ENCODE results near the gene SMG6. TPM values are rescaled to one million over a fixed set of nuclear protein-coding genes. Genes with fewer than 3 reads are reported as not detected.

The SMG6 gene
- total and polyA plus RNA-seq, 2 experiments from 2014 or later, result 23.0 to 50.8 TPM

- no peak for TF ChIP-seq CTCF (IDR thresholded peaks at IDR 0.05; ENCODE audit: low read depth, low read length)
- DNase-seq (ENCODE audit: low read depth in 1 of 2, low spot score in 1 of 2), result no peak
- no peaks in the 10 kb centered on the region for H3K4me1 ChIP-seq (ENCODE audit: low read depth)
- H3K9me3 ChIP-seq (ENCODE audit: low read depth), result no peaks in the 10 kb centered on the region
- no peak overlapping the region for H3K27ac ChIP-seq
- no peaks in the 10 kb centered on the region for H3K36me3 ChIP-seq
- H3K4me3 ChIP-seq, result no peak overlapping the region
- H3K27me3 ChIP-seq, result no peaks in the 10 kb centered on the region
Measured at GRCh38 chr17:2012499-2012898, 291.1 kb downstream of the SMG6 start.

- DNase-seq (ENCODE audit: low read depth in 1 of 2, low spot score in 1 of 2), result peak in 1 of 2 donors; percentile 67
- H3K9me3 ChIP-seq (ENCODE audit: low read depth), result no peaks in the 10 kb centered on the region
- no peaks in the 10 kb centered on the region for H3K36me3 ChIP-seq
Measured at GRCh38 chr17:2011411-2012371, 291.9 kb downstream of the SMG6 start.

More at GRCh38 chr17:2011411-2012371, 291.9 kb downstream of the SMG6 start:
- no peak for TF ChIP-seq CTCF (IDR thresholded peaks at IDR 0.05; ENCODE audit: low read depth, low read length)
- no peaks in the 10 kb centered on the region for H3K27me3 ChIP-seq
- no peak overlapping the region for H3K27ac ChIP-seq
- H3K4me1 ChIP-seq (ENCODE audit: low read depth), result no peaks in the 10 kb centered on the region
- no peak overlapping the region for H3K4me3 ChIP-seq

Other genes with a start within 250 kb of the SMG6 start
- gene HIC1, start 248.7 kb downstream of the SMG6 start, total RNA-seq, result 2.6 and 3.7 TPM in 2 replicates
- gene HIC1, start 248.7 kb downstream of the SMG6 start, polyA plus RNA-seq, result 0.88 and 2.7 TPM in 2 replicates
- 27.7 and 28.3 TPM in 2 replicates for gene SRR, start 165 bp upstream of the SMG6 start, total RNA-seq
- 27.9 and 49.9 TPM in 2 replicates for gene SRR, start 165 bp upstream of the SMG6 start, polyA plus RNA-seq
- 47.1 and 52.6 TPM in 2 replicates for gene TSR1, start 32.7 kb upstream of the SMG6 start, total RNA-seq
- gene TSR1, start 32.7 kb upstream of the SMG6 start, polyA plus RNA-seq, result 34.0 and 43.1 TPM in 2 replicates
- 93.3 and 106 TPM in 2 replicates for gene SGSM2, start 33.7 kb upstream of the SMG6 start, total RNA-seq
- gene SGSM2, start 33.7 kb upstream of the SMG6 start, polyA plus RNA-seq, result 99.3 and 107 TPM in 2 replicates
- 15.8 and 17.4 TPM in 2 replicates for gene MNT, start 97.3 kb upstream of the SMG6 start, total RNA-seq
- 7.1 and 7.3 TPM in 2 replicates for gene MNT, start 97.3 kb upstream of the SMG6 start, polyA plus RNA-seq
- 17.4 and 23.9 TPM in 2 replicates for gene METTL16, start 208.1 kb upstream of the SMG6 start, total RNA-seq
- gene METTL16, start 208.1 kb upstream of the SMG6 start, polyA plus RNA-seq, result 19.3 and 22.2 TPM in 2 replicates

Measured in cardiac muscle cell (in vitro differentiated cells and primary cell).